Mesothelial cell of epicardium (in vitro differentiated cells): ENCODE results near the gene ITK. TPM values are rescaled to one million over a fixed set of nuclear protein-coding genes. Genes with fewer than 3 reads are reported as not detected.

Experiments
- DNase-seq, 2 experiments: peaks; one replicate each; pipeline ENCODE4 v3.0.0; 2021; ENCODE audit warnings: low spot score in 2 of 2; ENCODE audit not compliant: unreplicated experiment in 2 of 2
- H3K27ac Mint-ChIP-seq: 2 replicates; pipeline ENCODE4 v1.8.0; 2021; ENCODE audit warnings: mixed read lengths
- H3K27me3 Mint-ChIP-seq: 2 replicates; pipeline ENCODE4 v1.8.0; 2021; ENCODE audit warnings: low read depth, mixed read lengths
- H3K36me3 Mint-ChIP-seq: 2 replicates; pipeline ENCODE4 v1.8.0; 2021; ENCODE audit warnings: mixed read lengths
- H3K4me1 Mint-ChIP-seq: 2 replicates; pipeline ENCODE4 v1.8.0; 2021; ENCODE audit warnings: mixed read lengths
- H3K4me3 Mint-ChIP-seq: 2 replicates; pipeline ENCODE4 v1.8.0; 2021; ENCODE audit warnings: mild to moderate bottlenecking, moderate library complexity, mixed read lengths
- H3K9me3 Mint-ChIP-seq: 2 replicates; pipeline ENCODE4 v1.8.0; 2021; ENCODE audit warnings: mixed read lengths
- CTCF ChIP-seq: fragments of 200-600 bp; sonication (generic); IDR thresholded peaks from one replicate; pipeline ENCODE4 v1.5.0; 2021; ENCODE audit warnings: antibody characterized with exemption; ENCODE audit not compliant: unreplicated experiment
- total RNA-seq: library from RNA; stranded (reverse); gene quantifications from 3 replicates; pipeline ENCODE4 v1.2.1, GENCODE V29; 2021

The ITK gene
- total RNA-seq, 1 donor from 2014 or later, result 0.09 TPM

GRCh38 chr5:157143127-157143971 is 37.3 kb upstream of the ITK start:
- DNase-seq, result no peak
- Mint-ChIP-seq H3K4me1 (peaks cover 10% of the 10 kb centered on the region), H3K9me3 (peaks cover 7% of the 10 kb centered on the region), H3K36me3 (peaks cover 14% of the 10 kb centered on the region), H3K27ac (peak overlapping the region; percentile 92), H3K27me3 (peaks cover 7% of the 10 kb centered on the region), H3K4me3 (peak overlapping the region; percentile 91)
- no peak for TF ChIP-seq CTCF

- Mint-ChIP-seq H3K4me1 (no peaks in the 10 kb centered on the region), H3K27me3 (peaks cover 7% of the 10 kb centered on the region), H3K9me3 (peaks cover 2% of the 10 kb centered on the region), H3K4me3 (no peak overlapping the region), H3K36me3 (no peaks in the 10 kb centered on the region), H3K27ac (no peak overlapping the region)
- TF ChIP-seq CTCF, result peak; percentile 89
- peak; percentile 27 to 74 for DNase-seq
Measured at GRCh38 chr5:157148734-157149615, 31.7 kb upstream of the ITK start.

- H3K27me3 Mint-ChIP-seq, result peaks cover 3% of the 10 kb centered on the region
- no peaks in the 10 kb centered on the region for H3K4me1 Mint-ChIP-seq
- TF ChIP-seq CTCF, result no peak
- H3K36me3 Mint-ChIP-seq, result no peaks in the 10 kb centered on the region
- no peak overlapping the region for H3K4me3 Mint-ChIP-seq
- no peak overlapping the region for H3K27ac Mint-ChIP-seq
- H3K9me3 Mint-ChIP-seq, result peaks cover 10% of the 10 kb centered on the region
- no peak for DNase-seq
Measured at GRCh38 chr5:157150995-157151394, 29.6 kb upstream of the ITK start.

GRCh38 chr5:157155297-157155696 is 25.3 kb upstream of the ITK start:
- Mint-ChIP-seq H3K9me3 (peaks cover 10% of the 10 kb centered on the region), H3K27ac (no peak overlapping the region)
- DNase-seq, result no peak

More at GRCh38 chr5:157155297-157155696, 25.3 kb upstream of the ITK start:
- no peaks in the 10 kb centered on the region for H3K36me3 Mint-ChIP-seq
- H3K27me3 Mint-ChIP-seq, result peaks cover 13% of the 10 kb centered on the region
- no peak for TF ChIP-seq CTCF
- H3K4me1 Mint-ChIP-seq, result no peaks in the 10 kb centered on the region
- no peak overlapping the region for H3K4me3 Mint-ChIP-seq
